HepG2 (cell line): ENCODE data around the gene LRSAM1. TPM values are rescaled to one million over a fixed set of nuclear protein-coding genes. Genes with fewer than 3 reads are reported as not detected.
A peak's percentile ranks its signal among the peaks of the same experiment; 100 is the strongest.

Experiments used
- BHLHE40 ChIP-seq: IDR thresholded peaks from 2 replicates; pipeline ENCODE4 v1.6.1; 2011; ENCODE audit warnings: low read length, improper control_type of control experiment
- CC2D1A ChIP-seq: sonication (generic); formaldehyde crosslinking; IDR thresholded peaks from 2 replicates; pipeline ENCODE4 v1.8.1; 2023; ENCODE audit warnings: mild to moderate bottlenecking, missing genetic modification reagents
- DR1 ChIP-seq: sonication (generic); formaldehyde crosslinking; IDR thresholded peaks from 2 replicates; pipeline ENCODE4 v1.8.0; 2021; ENCODE audit warnings: mild to moderate bottlenecking, missing genetic modification reagents, inconsistent platforms
- FIP1L1 ChIP-seq: fragments of 200-400 bp; formaldehyde crosslinking; IDR thresholded peaks from 2 replicates; pipeline ENCODE4 v1.6.1; 2018; ENCODE audit warnings: low read depth, mild to moderate bottlenecking, low read length, moderate library complexity, borderline replicate concordance; ENCODE audit not compliant: insufficient read depth
- HDAC1 ChIP-seq: sonication (generic); formaldehyde crosslinking; IDR thresholded peaks from 2 replicates; pipeline ENCODE4 v1.5.1; 2020; ENCODE audit warnings: mild to moderate bottlenecking, missing genetic modification reagents
- HES4 ChIP-seq: sonication (generic); formaldehyde crosslinking; IDR thresholded peaks from 2 replicates; pipeline ENCODE4 v1.9.0; 2021; ENCODE audit warnings: mild to moderate bottlenecking, missing genetic modification reagents, borderline replicate concordance
- HIVEP1 ChIP-seq: sonication (generic); formaldehyde crosslinking; IDR thresholded peaks from 2 replicates; pipeline ENCODE4 v1.4.0; 2020; ENCODE audit warnings: mild to moderate bottlenecking, missing genetic modification reagents
- HMGA1 ChIP-seq: sonication (generic); formaldehyde crosslinking; conservative IDR thresholded peaks from 2 replicates; pipeline ENCODE4 v1.4.0; 2020; ENCODE audit warnings: missing genetic modification reagents
- PRPF4 ChIP-seq: fragments of 200-400 bp; formaldehyde crosslinking; IDR thresholded peaks from 2 replicates; pipeline ENCODE4 v1.6.1; 2016; ENCODE audit warnings: low read length, low read depth; ENCODE audit not compliant: poor library complexity, severe bottlenecking
- REST ChIP-seq, 2 experiments: IDR thresholded peaks; 2 replicates each; pipeline ENCODE4 v1.6.1; 2011 to 2012; ENCODE audit warnings: low read length in 2 of 2, borderline replicate concordance in 1 of 2, low read depth in 1 of 2, mild to moderate bottlenecking in 1 of 2, moderate library complexity in 1 of 2
- SIX1 ChIP-seq: sonication (generic); formaldehyde crosslinking; IDR thresholded peaks from 2 replicates; pipeline ENCODE4 v1.4.0; 2020; ENCODE audit warnings: missing genetic modification reagents, borderline replicate concordance
- SOX6 ChIP-seq, 2 experiments: fragments of 450-650 bp in 1 of 2; sonication (generic) in 1 of 2; formaldehyde crosslinking in 1 of 2; IDR thresholded peaks; 2 replicates each; pipeline versions ENCODE4 v1.4.0 to v1.6.1; 2017 to 2020; ENCODE audit warnings: antibody characterized with exemption in 1 of 2, mild to moderate bottlenecking in 1 of 2, missing genetic modification reagents in 1 of 2
- STAG1 ChIP-seq: sonication (generic); formaldehyde crosslinking; IDR thresholded peaks from 2 replicates; pipeline ENCODE4 v1.4.0; 2020; ENCODE audit warnings: missing genetic modification reagents
- ZBTB38 ChIP-seq: sonication (generic); formaldehyde crosslinking; IDR thresholded peaks from 2 replicates; pipeline ENCODE4 v1.5.1; 2020; ENCODE audit warnings: mild to moderate bottlenecking, missing genetic modification reagents
- ZFP36 ChIP-seq: fragments of 150-350 bp; IDR thresholded peaks from 2 replicates; pipeline ENCODE4 v1.6.1; 2018; ENCODE audit warnings: borderline replicate concordance, low read length, low read depth; ENCODE audit not compliant: partially characterized antibody
- ZNF776 ChIP-seq: sonication (generic); formaldehyde crosslinking; IDR thresholded peaks from 2 replicates; pipeline ENCODE4 v1.4.0; 2020; ENCODE audit warnings: mild to moderate bottlenecking, missing genetic modification reagents
- ZNF781 ChIP-seq: sonication (generic); formaldehyde crosslinking; IDR thresholded peaks from 2 replicates; pipeline ENCODE4 v1.5.1; 2020; ENCODE audit warnings: borderline replicate concordance, mild to moderate bottlenecking, missing genetic modification reagents; ENCODE audit errors: not compliant biosample characterization
- ZNF782 ChIP-seq: sonication (generic); formaldehyde crosslinking; IDR thresholded peaks from 2 replicates; pipeline ENCODE4 v1.4.0; 2020; ENCODE audit warnings: missing genetic modification reagents, mild to moderate bottlenecking, borderline replicate concordance
- ZNF841 ChIP-seq: sonication (generic); formaldehyde crosslinking; IDR thresholded peaks from 2 replicates; pipeline ENCODE4 v1.8.1; 2023; ENCODE audit warnings: missing genetic modification reagents, borderline replicate concordance
- polyA plus RNA-seq, 8 experiments: library from polyadenylated mRNA; depleted of rRNA in 3 of 8; stranded (reverse) in 7 of 8; unstranded in 1 of 8; fragments of >200 nt; fragmentation: Illumina TruSeq in 4 of 8; extraction: Trizol in 4 of 8; gene quantifications; 2 replicates each; pipeline versions ENCODE4 v1.2.1 to v1.2.3, GENCODE V29; 2011 to 2016; ENCODE audit warnings: low read depth in 4 of 8, missing spikeins in 1 of 8, mixed read lengths in 1 of 8; ENCODE audit not compliant: insufficient read depth in 1 of 8
- total RNA-seq, 5 experiments: library from RNA; depleted of rRNA; stranded (reverse); fragments of >200 nt; fragmentation: Illumina TruSeq; extraction: Trizol; gene quantifications; 2 replicates each; pipeline ENCODE4 v1.2.3, GENCODE V29; 2016; ENCODE audit warnings: low read depth in 1 of 5
- TF ChIP-seq, protein P1 (sequence below): sonication (generic); formaldehyde crosslinking; IDR thresholded peaks from 2 replicates; pipeline ENCODE4 v1.4.0; 2020; ENCODE audit warnings: missing genetic modification reagents
- TF ChIP-seq, protein P2 (sequence below), 2 experiments: sonication (generic) in 1 of 2; formaldehyde crosslinking in 1 of 2; IDR thresholded peaks; 2 replicates each; pipeline versions ENCODE4 v1.5.1 to v1.6.1; 2011 to 2020; ENCODE audit warnings: borderline replicate concordance in 1 of 2, low read depth in 1 of 2, low read length in 1 of 2, mild to moderate bottlenecking in 1 of 2, missing genetic modification reagents in 1 of 2, moderate library complexity in 1 of 2

Gene LRSAM1
- total and polyA plus RNA-seq, 2 of the 13 experiments (the other 11 are each of a cell fraction or from before 2014, with no cell fraction given), result 8.7 to 10.2 TPM

DNA sequence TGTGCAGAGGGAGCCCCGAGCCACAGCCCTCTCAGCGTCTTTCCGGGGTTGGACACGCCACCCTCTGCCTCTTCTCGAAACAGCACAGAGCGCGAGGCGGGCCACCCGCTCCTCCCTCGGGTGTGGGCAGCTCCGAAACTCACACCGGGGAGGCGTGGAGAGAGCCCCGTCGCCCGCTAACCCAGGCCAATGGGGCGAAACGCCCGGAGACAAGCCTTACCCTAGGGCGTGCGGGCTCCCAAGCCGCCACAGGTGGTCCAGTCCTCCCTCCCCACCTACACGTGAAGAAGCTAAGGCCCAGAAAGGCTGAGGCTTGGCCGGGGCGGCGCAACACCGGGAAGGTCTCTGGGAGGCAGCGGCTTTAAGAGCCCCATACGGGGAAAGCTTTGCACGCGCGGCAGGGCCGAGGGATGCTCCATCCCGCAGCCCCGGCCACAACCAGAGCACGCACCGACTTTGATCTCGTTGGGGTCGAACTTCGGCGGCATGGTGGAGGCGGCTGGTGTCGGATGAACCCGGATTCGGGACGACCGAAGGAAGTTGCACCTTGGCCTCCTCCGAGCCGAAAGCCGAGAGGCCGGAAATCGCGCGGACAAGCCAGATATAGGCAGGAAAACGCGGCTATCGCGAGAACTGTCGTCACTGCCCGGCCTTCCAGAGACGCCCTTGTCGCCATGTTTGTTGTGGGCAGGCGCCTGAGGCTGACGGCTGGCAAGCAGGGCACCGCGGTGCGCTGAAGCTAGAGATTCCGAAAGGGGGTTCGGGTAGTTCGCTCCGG is at the start of gene LRSAM1, which contains the start of gene RPL12 (continued):
- no peak for TF ChIP-seq CC2D1A (CRISPR knock-in tag)
- no peak for TF ChIP-seq STAG1 (CRISPR knock-in tag)
- TF ChIP-seq, protein P1, sequence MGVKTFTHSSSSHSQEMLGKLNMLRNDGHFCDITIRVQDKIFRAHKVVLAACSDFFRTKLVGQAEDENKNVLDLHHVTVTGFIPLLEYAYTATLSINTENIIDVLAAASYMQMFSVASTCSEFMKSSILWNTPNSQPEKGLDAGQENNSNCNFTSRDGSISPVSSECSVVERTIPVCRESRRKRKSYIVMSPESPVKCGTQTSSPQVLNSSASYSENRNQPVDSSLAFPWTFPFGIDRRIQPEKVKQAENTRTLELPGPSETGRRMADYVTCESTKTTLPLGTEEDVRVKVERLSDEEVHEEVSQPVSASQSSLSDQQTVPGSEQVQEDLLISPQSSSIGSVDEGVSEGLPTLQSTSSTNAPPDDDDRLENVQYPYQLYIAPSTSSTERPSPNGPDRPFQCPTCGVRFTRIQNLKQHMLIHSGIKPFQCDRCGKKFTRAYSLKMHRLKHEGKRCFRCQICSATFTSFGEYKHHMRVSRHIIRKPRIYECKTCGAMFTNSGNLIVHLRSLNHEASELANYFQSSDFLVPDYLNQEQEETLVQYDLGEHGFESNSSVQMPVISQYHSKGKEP (CRISPR knock-in tag), result no peak
- peak; percentile 90 for TF ChIP-seq HDAC1 (CRISPR knock-in tag)
- no peak for TF ChIP-seq SOX6 (IDR thresholded peaks at IDR 0.05)
- peak; percentile 59 for TF ChIP-seq SOX6 (CRISPR knock-in tag; IDR thresholded peaks at IDR 0.05)
- TF ChIP-seq ZFP36, result no peak
- TF ChIP-seq FIP1L1, result peak; percentile 96; the same call in 1 of the 2 replicates
- peak; percentile 85 for TF ChIP-seq HES4 (CRISPR knock-in tag)
- no peak for TF ChIP-seq HMGA1
- TF ChIP-seq ZBTB38 (CRISPR knock-in tag), result peak; percentile 99
- TF ChIP-seq ZNF782 (CRISPR knock-in tag), result peak; percentile 97
- no peak for TF ChIP-seq SIX1 (CRISPR knock-in tag)
- peak; percentile 36; the same call in 1 of the 2 replicates for TF ChIP-seq HIVEP1 (CRISPR knock-in tag)
- peak; percentile 43; the same call in 1 of the 2 replicates for TF ChIP-seq ZNF776 (CRISPR knock-in tag)
- no peak for TF ChIP-seq PRPF4
- TF ChIP-seq, protein P2, sequence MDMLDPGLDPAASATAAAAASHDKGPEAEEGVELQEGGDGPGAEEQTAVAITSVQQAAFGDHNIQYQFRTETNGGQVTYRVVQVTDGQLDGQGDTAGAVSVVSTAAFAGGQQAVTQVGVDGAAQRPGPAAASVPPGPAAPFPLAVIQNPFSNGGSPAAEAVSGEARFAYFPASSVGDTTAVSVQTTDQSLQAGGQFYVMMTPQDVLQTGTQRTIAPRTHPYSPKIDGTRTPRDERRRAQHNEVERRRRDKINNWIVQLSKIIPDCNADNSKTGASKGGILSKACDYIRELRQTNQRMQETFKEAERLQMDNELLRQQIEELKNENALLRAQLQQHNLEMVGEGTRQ (IDR thresholded peaks at IDR 0.05; ENCODE audit: low read depth, low read length), result no peak
- TF ChIP-seq, protein P2 (CRISPR knock-in tag; IDR thresholded peaks at IDR 0.05; ENCODE audit: borderline replicate concordance), result peak; percentile 1; the same call in 1 of the 2 replicates
- TF ChIP-seq ZNF841, result peak; percentile 77; the same call in 1 of the 2 replicates
- peak; percentile 98 for TF ChIP-seq DR1
- TF ChIP-seq BHLHE40, result no peak
- TF ChIP-seq ZNF781, result peak; percentile 91
- peak in 1 of 2 experiments; percentile 76; a peak in 2 of 4 replicates for TF ChIP-seq REST (IDR thresholded peaks at IDR 0.05; ENCODE audit: borderline replicate concordance in 1 of 2, low read depth in 1 of 2, low read length in 2 of 2)
